Endothelial cell of umbilical vein (primary cell): ENCODE measurements around the gene FGF19.

Source experiments
- CTCF ChIP-seq, 2 donors: IDR thresholded peaks; 1 replicate in 1 of 2; 2 replicates in 1 of 2; pipeline ENCODE4 v1.5.1; 2011; ENCODE audit warnings: low read length in 2 of 2, mild to moderate bottlenecking in 2 of 2, moderate library complexity in 2 of 2, control low read depth in 1 of 2, inconsistent platforms in 1 of 2, low read depth in 1 of 2; ENCODE audit not compliant: insufficient read depth in 1 of 2; ENCODE audit errors: extremely low read depth in 1 of 2
- EZH2 ChIP-seq: IDR thresholded peaks from 2 replicates; pipeline ENCODE4 v1.6.1; 2012; ENCODE audit warnings: borderline replicate concordance, low read depth, mild to moderate bottlenecking, moderate library complexity, low read length, inconsistent platforms; ENCODE audit not compliant: severe bottlenecking
- FOS ChIP-seq: IDR thresholded peaks from 2 replicates; pipeline ENCODE4 v1.6.1; 2011; ENCODE audit warnings: mild to moderate bottlenecking, low read length, moderate library complexity, borderline replicate concordance; ENCODE audit not compliant: insufficient read depth
- GATA2 ChIP-seq: IDR thresholded peaks from 2 replicates; pipeline ENCODE4 v1.7.0; 2011; ENCODE audit warnings: low read depth, mild to moderate bottlenecking, moderate library complexity, mixed read lengths, low read length; ENCODE audit not compliant: insufficient read length, insufficient read depth
- JUN ChIP-seq: IDR thresholded peaks from 2 replicates; pipeline ENCODE4 v1.6.1; 2011; ENCODE audit warnings: borderline replicate concordance, low read depth; ENCODE audit not compliant: insufficient read length, insufficient read depth
- MAX ChIP-seq: IDR thresholded peaks from 2 replicates; pipeline ENCODE4 v1.6.1; 2011; ENCODE audit not compliant: insufficient read depth, insufficient read length
- MYC ChIP-seq: IDR thresholded peaks from one replicate; pipeline ENCODE4 v1.6.1; 2011; ENCODE audit warnings: mild to moderate bottlenecking, low read depth, low read length
- POLR2A ChIP-seq: IDR thresholded peaks from 2 replicates; pipeline ENCODE4 v1.6.1; 2012; ENCODE audit warnings: low read depth, mild to moderate bottlenecking, control low read depth, low read length
- POLR2AphosphoS5 ChIP-seq: IDR thresholded peaks from 2 replicates; pipeline ENCODE4 v1.6.1; 2012; ENCODE audit warnings: low read depth, mild to moderate bottlenecking, control low read depth, low read length, moderate library complexity; ENCODE audit not compliant: insufficient read depth

GRCh38 chr11:69748637-69749036 lies 44.8 kb upstream of the FGF19 start:
- TF ChIP-seq POLR2A (no peak), POLR2AphosphoS5 (no peak), FOS (no peak), CTCF (IDR thresholded peaks at IDR 0.05; ENCODE audit: extremely low read depth in 1 of 2, insufficient read depth in 1 of 2, low read depth in 1 of 2, low read length in 2 of 2) (no peak), MYC (no peak), MAX (no peak), JUN (no peak), EZH2 (no peak), GATA2 (no peak)
